ENCODE measurements around the gene SH3TC1. TPM values are rescaled to one million over a fixed set of nuclear protein-coding genes. Genes with fewer than 3 reads are reported as not detected.

The SH3TC1 gene
- polyA plus RNA-seq, 1 experiment, result 1.2 TPM

DNA sequence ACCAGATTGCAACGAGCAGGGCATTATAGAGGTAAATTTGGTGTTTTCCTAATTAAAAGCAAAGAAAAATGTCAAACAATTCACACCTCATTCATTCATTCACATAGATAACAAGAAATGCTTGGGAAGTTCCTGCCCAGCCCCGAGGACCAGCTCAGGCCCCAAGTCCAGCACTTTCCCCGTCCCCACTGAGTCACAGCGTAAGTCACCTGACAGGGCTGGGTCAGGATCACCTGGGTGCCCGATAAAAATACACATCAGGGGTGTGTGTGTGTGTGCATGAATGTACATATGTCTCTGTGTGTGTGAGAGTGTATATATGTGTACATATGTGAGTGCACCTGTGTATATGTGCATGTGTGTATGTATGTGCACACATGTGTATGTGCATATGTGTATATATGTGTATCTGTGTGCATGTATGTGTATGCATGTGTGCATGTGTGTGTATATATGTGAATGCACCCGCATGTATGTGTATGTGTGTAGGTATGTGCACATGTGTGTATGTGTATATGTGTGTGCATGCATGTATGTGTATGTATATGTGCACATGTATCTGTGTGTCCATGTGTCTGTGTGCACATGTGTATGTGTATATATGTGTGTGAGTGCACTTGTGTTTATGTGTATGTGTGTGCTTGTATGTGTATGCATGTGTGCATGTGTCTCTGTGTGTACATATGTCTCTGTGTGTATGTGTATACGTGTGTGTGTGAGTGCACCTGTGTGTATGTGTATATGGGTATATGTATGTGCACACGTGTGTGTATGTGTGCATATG is 18.6 kb upstream of the SH3TC1 start:
- TF ChIP-seq CTCF (IDR thresholded peaks at IDR 0.05; ENCODE audit: insufficient read depth, low read depth, low read length), result no peak
- ChIA-PET CTCF (interaction anchor here (0.8 to 7.0 kb wide), 2 partner anchors 58 to 223 kb away, joined by 5 to 80 read pairs; no protein-coding TSS in a partner anchor), POLR2A (no interaction called here)
- Histone ChIP-seq H3K27me3 (ENCODE audit: control insufficient read depth, insufficient read depth, low read length) (peaks cover 7% of the 10 kb centered on the region), H3K4me3 (ENCODE audit: low read depth, low read length) (no peak overlapping the region), H3K36me3 (ENCODE audit: control insufficient read depth, insufficient read depth, low read length) (no peaks in the 10 kb centered on the region)
- DNase-seq (ENCODE audit: low read depth), result no peak

GRCh38 chr4:8181119-8181518 is 18.0 kb upstream of the SH3TC1 start:
- no peak overlapping the region for H3K4me3 ChIP-seq (ENCODE audit: low read depth, low read length)
- ChIA-PET CTCF (interaction anchor here (1.6 to 7.0 kb wide), 2 partner anchors 58 to 222 kb away, joined by 7 to 80 read pairs; no protein-coding TSS in a partner anchor), POLR2A (no interaction called here)
- H3K27me3 ChIP-seq (ENCODE audit: control insufficient read depth, insufficient read depth, low read length), result peaks cover 7% of the 10 kb centered on the region
- no peak for TF ChIP-seq CTCF (IDR thresholded peaks at IDR 0.05; ENCODE audit: insufficient read depth, low read depth, low read length)
- DNase-seq (ENCODE audit: low read depth), result no peak
- no peaks in the 10 kb centered on the region for H3K36me3 ChIP-seq (ENCODE audit: control insufficient read depth, insufficient read depth, low read length)

DNA sequence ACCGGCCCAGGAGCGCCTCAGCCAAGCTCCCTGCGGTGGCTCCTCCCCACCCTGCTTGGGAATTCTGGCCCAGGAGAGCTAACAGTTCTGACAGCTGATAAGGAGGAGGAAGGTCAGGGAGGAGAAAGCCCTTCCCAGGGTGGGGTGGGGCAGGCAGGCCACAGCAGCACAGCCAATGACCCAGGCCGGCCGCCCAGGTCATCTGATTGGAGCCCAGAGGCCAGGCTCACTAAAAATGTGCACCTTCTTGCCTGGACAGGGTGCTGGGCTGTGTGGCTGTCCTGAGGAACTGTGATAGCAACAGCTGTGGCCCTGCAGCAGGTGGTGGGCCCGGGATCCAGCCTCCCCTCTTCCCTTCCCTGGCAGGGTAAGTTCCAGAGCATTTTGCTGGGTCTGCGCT is 17.2 kb upstream of the SH3TC1 start:
- H3K36me3 ChIP-seq (ENCODE audit: control insufficient read depth, insufficient read depth, low read length), result no peaks in the 10 kb centered on the region
- DNase-seq (ENCODE audit: low read depth), result no peak
- CTCF ChIA-PET, result interaction anchor here (0.6 to 7.0 kb wide), 4 partner anchors 10 to 437 kb away, joined by 3 to 80 read pairs (median 6); no protein-coding TSS in a partner anchor
- no peak overlapping the region for H3K4me3 ChIP-seq (ENCODE audit: low read depth, low read length)
- POLR2A ChIA-PET, result no interaction called here
- TF ChIP-seq CTCF (IDR thresholded peaks at IDR 0.05; ENCODE audit: insufficient read depth, low read depth, low read length), result no peak
- peaks cover 8% of the 10 kb centered on the region for H3K27me3 ChIP-seq (ENCODE audit: control insufficient read depth, insufficient read depth, low read length)

- ChIA-PET POLR2A (no interaction called here), CTCF (interaction anchor here (0.6 to 1.6 kb wide), 3 partner anchors 9 to 438 kb away, joined by 3 to 7 read pairs (median 4); no protein-coding TSS in a partner anchor)
- TF ChIP-seq CTCF (IDR thresholded peaks at IDR 0.05; ENCODE audit: insufficient read depth, low read depth, low read length), result no peak
- Histone ChIP-seq H3K4me3 (ENCODE audit: low read depth, low read length) (no peak overlapping the region), H3K36me3 (ENCODE audit: control insufficient read depth, insufficient read depth, low read length) (no peaks in the 10 kb centered on the region), H3K27me3 (ENCODE audit: control insufficient read depth, insufficient read depth, low read length) (peaks cover 9% of the 10 kb centered on the region)
- DNase-seq (ENCODE audit: low read depth), result no peak
Measured at GRCh38 chr4:8182294-8182693, 16.8 kb upstream of the SH3TC1 start.

GRCh38 chr4:8182858-8183725 is 16.0 kb upstream of the SH3TC1 start:
- no peak for TF ChIP-seq CTCF (IDR thresholded peaks at IDR 0.05; ENCODE audit: insufficient read depth, low read depth, low read length)
- Histone ChIP-seq H3K27me3 (ENCODE audit: control insufficient read depth, insufficient read depth, low read length) (peaks cover 8% of the 10 kb centered on the region), H3K36me3 (ENCODE audit: control insufficient read depth, insufficient read depth, low read length) (no peaks in the 10 kb centered on the region), H3K4me3 (ENCODE audit: low read depth, low read length) (no peak overlapping the region)
- POLR2A ChIA-PET, result no interaction called here
- CTCF ChIA-PET, result interaction anchor here (1.6 kb wide), 1 partner anchor 220 kb away, joined by 7 read pairs; no protein-coding TSS in a partner anchor
- peak; percentile 78 for DNase-seq (ENCODE audit: low read depth)

Measured in BJ (cell line).